CD14-positive monocyte (primary cell): ENCODE results near the gene PRDM1. TPM values are rescaled to one million over a fixed set of nuclear protein-coding genes. Genes with fewer than 3 reads are reported as not detected.

Source experiments
- DNase-seq, 3 donors: peaks; one replicate each; pipeline ENCODE4 v3.0.0-alpha.2; 2011 to 2022
- H2AFZ ChIP-seq: 2 replicates; pipeline ENCODE4 v1.6.0; 2012; ENCODE audit warnings: mild to moderate bottlenecking, low read depth, low read length, inconsistent platforms; ENCODE audit not compliant: insufficient read depth, poor library complexity, severe bottlenecking
- H3K27ac ChIP-seq, 2 donors: 1 replicate in 1 of 2; 2 replicates in 1 of 2; pipeline ENCODE4 v1.5.1; 2012 to 2013; ENCODE audit warnings: low read length in 2 of 2, control low read depth in 1 of 2, inconsistent platforms in 1 of 2, low read depth in 1 of 2, mild to moderate bottlenecking in 1 of 2
- H3K27me3 ChIP-seq, 2 donors: one replicate each; pipeline versions ENCODE4 v1.6.0 to v1.6.1; 2011 to 2013; ENCODE audit warnings: low read length in 2 of 2; ENCODE audit not compliant: control insufficient read depth in 2 of 2, insufficient read depth in 2 of 2
- H3K36me3 ChIP-seq, 2 donors: replicated peaks in 1 of 2; 1 replicate in 1 of 2; 2 replicates in 1 of 2; pipeline versions ENCODE4 v1.5.1 to v1.6.1; 2012 to 2013; ENCODE audit warnings: low read length in 2 of 2, control low read depth in 1 of 2, inconsistent platforms in 1 of 2, mild to moderate bottlenecking in 1 of 2; ENCODE audit not compliant: insufficient read depth in 2 of 2, control insufficient read depth in 1 of 2
- H3K4me1 ChIP-seq, 2 donors: 1 replicate in 1 of 2; 2 replicates in 1 of 2; pipeline versions ENCODE4 v1.5.1 to v1.6.1; 2012 to 2013; ENCODE audit warnings: low read length in 2 of 2, control low read depth in 1 of 2, inconsistent platforms in 1 of 2, mild to moderate bottlenecking in 1 of 2, moderate library complexity in 1 of 2; ENCODE audit not compliant: insufficient read depth in 2 of 2, control insufficient read depth in 1 of 2
- H3K4me2 ChIP-seq: replicated peaks from 2 replicates; pipeline ENCODE3; 2012; ENCODE audit warnings: low read length, moderate library complexity, mild to moderate bottlenecking; ENCODE audit not compliant: poor library complexity, severe bottlenecking; ENCODE audit errors: extremely low read depth
- H3K4me3 ChIP-seq, 3 experiments: fragments of 200-600 bp in 1 of 3; sonication (generic) in 1 of 3; replicated peaks in 1 of 3; 1 replicate in 2 of 3; 2 replicates in 1 of 3; pipeline ENCODE4 v1.5.1; 2011 to 2013; ENCODE audit warnings: low read length in 3 of 3, mild to moderate bottlenecking in 3 of 3, control low read depth in 2 of 3, low read depth in 2 of 3, inconsistent platforms in 1 of 3, moderate library complexity in 1 of 3
- H3K79me2 ChIP-seq: 2 replicates; pipeline ENCODE4 v1.6.0; 2012; ENCODE audit warnings: mild to moderate bottlenecking, control low read depth, inconsistent platforms, low read length, moderate library complexity; ENCODE audit not compliant: insufficient read depth
- H3K9ac ChIP-seq: 2 replicates; pipeline ENCODE4 v1.6.0; 2017; ENCODE audit warnings: low read length, mild to moderate bottlenecking; ENCODE audit not compliant: insufficient read depth, poor library complexity, severe bottlenecking
- H3K9me3 ChIP-seq, 2 donors: replicated peaks in 1 of 2; 1 replicate in 1 of 2; 2 replicates in 1 of 2; pipeline versions ENCODE4 v1.5.1 to v1.6.1; 2012 to 2013; ENCODE audit warnings: low read length in 2 of 2, control low read depth in 1 of 2; ENCODE audit not compliant: control insufficient read depth in 1 of 2, insufficient read depth in 1 of 2
- H4K20me1 ChIP-seq: 2 replicates; pipeline ENCODE4 v1.6.0; 2012; ENCODE audit warnings: mild to moderate bottlenecking, low read length, control low read depth, moderate library complexity; ENCODE audit not compliant: insufficient read depth
- H3K27ac Mint-ChIP-seq, 7 donors: one replicate each; pipeline ENCODE4 v1.8.0; 2020; ENCODE audit warnings: mild to moderate bottlenecking in 7 of 7, mixed read lengths in 7 of 7, moderate library complexity in 6 of 7, inconsistent platforms in 2 of 7
- H3K27me3 Mint-ChIP-seq, 3 donors: one replicate each; pipeline ENCODE4 v1.8.0; 2021 to 2022; ENCODE audit warnings: low read depth in 3 of 3, mild to moderate bottlenecking in 3 of 3, mixed read lengths in 3 of 3, moderate library complexity in 3 of 3, inconsistent platforms in 1 of 3
- H3K36me3 Mint-ChIP-seq, 2 donors: one replicate each; pipeline ENCODE4 v1.8.0; 2020; ENCODE audit warnings: mixed read lengths in 2 of 2, inconsistent platforms in 1 of 2, mild to moderate bottlenecking in 1 of 2
- H3K4me1 Mint-ChIP-seq: one replicate; pipeline ENCODE4 v1.8.0; 2020; ENCODE audit warnings: mild to moderate bottlenecking, mixed read lengths
- H3K4me3 Mint-ChIP-seq, 2 donors: one replicate each; pipeline ENCODE4 v1.8.0; 2020; ENCODE audit warnings: mild to moderate bottlenecking in 2 of 2, mixed read lengths in 2 of 2, moderate library complexity in 1 of 2
- H3K9me3 Mint-ChIP-seq, 7 donors: one replicate each; pipeline ENCODE4 v1.8.0; 2020 to 2022; ENCODE audit warnings: mixed read lengths in 7 of 7, mild to moderate bottlenecking in 6 of 7, moderate library complexity in 6 of 7, inconsistent platforms in 2 of 7
- WGBS: methylation state at CpG from one replicate; pipeline ENCODE4 v1.1.5; 2013; ENCODE audit warnings: missing lambda C conversion rate; ENCODE audit not compliant: insufficient coverage; 5-methylcytosine and 5-hydroxymethylcytosine counted together
- intact Hi-C, 2 donors: fragments of 100-400 bp; cut with micrococcal nuclease; formaldehyde crosslinking; loops; one replicate each; pipeline versions ENCODE4 v1.15.0 to v1.15.1; 2023
- polyA plus RNA-seq, 3 donors: library from polyadenylated mRNA; depleted of rRNA in 1 of 3; unstranded in 2 of 3; stranded (reverse) in 1 of 3; fragments of 300-500 nt in 2 of 3; fragments of >200 nt in 1 of 3; fragmentation: Illumina TruSeq in 2 of 3; gene quantifications; 1 replicate in 2 of 3; 2 replicates in 1 of 3; pipeline ENCODE4 v1.2.3, GENCODE V29; 2012 to 2021
- TF ChIP-seq, protein P1 (sequence below): fragments of 200-600 bp; IDR thresholded peaks from one replicate; pipeline ENCODE4 v1.8.0; 2022; ENCODE audit warnings: antibody characterized with exemption, mild to moderate bottlenecking

PRDM1 gene
- polyA plus RNA-seq, 3 donors, result 1.8 to 14.9 (median 5.2) TPM

DNA sequence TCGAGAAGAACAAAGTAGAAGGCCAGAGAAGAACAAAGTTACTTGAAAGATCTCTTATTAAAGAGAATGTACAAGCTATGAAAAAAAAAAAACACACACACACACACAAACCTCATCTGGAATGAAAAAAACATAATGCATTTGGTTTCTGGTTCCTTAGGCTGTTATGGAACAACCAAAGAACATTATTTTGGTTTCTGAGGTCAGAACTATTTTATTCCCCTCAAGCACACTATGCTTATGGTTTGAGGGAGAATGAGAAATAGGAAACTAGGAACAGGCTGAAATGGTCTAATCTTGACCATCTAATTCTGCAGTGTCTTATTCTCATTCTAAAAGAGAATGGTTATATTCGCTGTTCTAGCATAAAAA, 8.8 kb downstream of the PRDM1 start:
- Histone ChIP-seq H3K4me2 (no peak overlapping the region), H3K4me1 (peaks cover 19 to 35% of the 10 kb centered on the region in 2 donors), H3K9me3 (no peaks in the 10 kb centered on the region), H3K9ac (no peak overlapping the region), H3K27me3 (no peaks in the 10 kb centered on the region), H2AFZ (no peak overlapping the region), H3K36me3 (peaks cover 0 to 6% of the 10 kb centered on the region in 2 donors), H3K27ac (no peak overlapping the region), H3K79me2 (peaks cover 5% of the 10 kb centered on the region), H4K20me1 (no peaks in the 10 kb centered on the region), H3K4me3 (no peak overlapping the region)
- H3K36me3 Mint-ChIP-seq, result peaks cover 11 to 17% of the 10 kb centered on the region in 2 donors
- H3K27me3 Mint-ChIP-seq, result peaks cover 0 to 1% (median 0%) of the 10 kb centered on the region in 3 donors
- no peak overlapping the region for H3K27ac Mint-ChIP-seq
- WGBS, result no CpG with 5 or more reads among the region's 2 CpGs
- H3K4me3 Mint-ChIP-seq, result no peak overlapping the region
- peaks cover 49% of the 10 kb centered on the region for H3K4me1 Mint-ChIP-seq
- no peaks in the 10 kb centered on the region for H3K9me3 Mint-ChIP-seq
- DNase-seq, result no peak
- TF ChIP-seq, protein P1, sequence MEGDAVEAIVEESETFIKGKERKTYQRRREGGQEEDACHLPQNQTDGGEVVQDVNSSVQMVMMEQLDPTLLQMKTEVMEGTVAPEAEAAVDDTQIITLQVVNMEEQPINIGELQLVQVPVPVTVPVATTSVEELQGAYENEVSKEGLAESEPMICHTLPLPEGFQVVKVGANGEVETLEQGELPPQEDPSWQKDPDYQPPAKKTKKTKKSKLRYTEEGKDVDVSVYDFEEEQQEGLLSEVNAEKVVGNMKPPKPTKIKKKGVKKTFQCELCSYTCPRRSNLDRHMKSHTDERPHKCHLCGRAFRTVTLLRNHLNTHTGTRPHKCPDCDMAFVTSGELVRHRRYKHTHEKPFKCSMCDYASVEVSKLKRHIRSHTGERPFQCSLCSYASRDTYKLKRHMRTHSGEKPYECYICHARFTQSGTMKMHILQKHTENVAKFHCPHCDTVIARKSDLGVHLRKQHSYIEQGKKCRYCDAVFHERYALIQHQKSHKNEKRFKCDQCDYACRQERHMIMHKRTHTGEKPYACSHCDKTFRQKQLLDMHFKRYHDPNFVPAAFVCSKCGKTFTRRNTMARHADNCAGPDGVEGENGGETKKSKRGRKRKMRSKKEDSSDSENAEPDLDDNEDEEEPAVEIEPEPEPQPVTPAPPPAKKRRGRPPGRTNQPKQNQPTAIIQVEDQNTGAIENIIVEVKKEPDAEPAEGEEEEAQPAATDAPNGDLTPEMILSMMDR, result no peak
- intact Hi-C loops, result loop anchor here in 1 of 2 donors (5.0 kb wide), 1 partner anchor 67 kb away; no protein-coding TSS in a partner anchor

DNA sequence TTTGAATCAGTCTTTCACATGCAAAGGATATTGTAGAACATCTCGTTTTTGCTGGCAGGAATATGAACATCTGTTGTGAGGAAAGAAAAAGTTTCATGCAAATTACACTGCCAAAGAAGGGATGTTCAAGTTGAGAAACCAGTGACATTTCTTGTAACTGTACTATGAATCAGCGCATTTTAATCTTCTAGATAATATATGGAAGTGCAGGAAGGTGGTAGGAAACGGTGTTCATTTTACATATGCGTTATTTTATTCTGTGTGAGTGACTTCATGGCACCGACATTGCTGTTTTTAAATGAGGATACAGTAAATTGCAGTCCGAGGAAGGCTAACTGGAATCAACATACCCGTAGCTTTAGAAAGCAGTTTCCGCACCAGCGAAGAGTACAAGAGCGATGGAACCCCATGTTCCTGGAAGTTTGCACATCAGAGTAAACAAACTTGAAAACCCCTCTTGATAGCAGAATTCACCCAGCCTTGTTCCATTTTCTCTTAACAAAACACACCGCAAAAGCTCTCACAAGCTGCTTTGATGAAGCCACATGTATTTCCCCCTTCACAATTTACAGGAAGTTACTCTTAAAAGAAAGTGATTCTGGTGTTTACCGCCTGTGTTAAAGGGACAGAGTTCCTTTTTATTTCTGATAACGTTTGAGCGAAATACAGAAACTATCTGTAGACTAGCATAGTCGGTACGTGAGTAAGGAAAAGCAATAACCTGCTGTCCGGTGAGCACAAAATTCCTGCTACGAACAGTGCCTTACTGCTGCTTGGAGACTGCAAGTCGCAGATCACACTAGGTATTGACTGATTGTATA, 11.5 kb downstream of the PRDM1 start:
- TF ChIP-seq, protein P1, result no peak
- Histone ChIP-seq H3K27me3 (no peaks in the 10 kb centered on the region), H3K4me1 (peaks cover 13 to 22% of the 10 kb centered on the region in 2 donors), H3K9me3 (no peaks in the 10 kb centered on the region), H3K4me2 (peak overlapping the region; percentile 85), H3K9ac (peak overlapping the region; percentile 67), H2AFZ (peak overlapping the region; percentile 79), H3K79me2 (peaks cover 5% of the 10 kb centered on the region), H3K4me3 (peak overlapping the region; percentile 66 to 100 (median 87)), H3K36me3 (peaks cover 0 to 20% of the 10 kb centered on the region in 2 donors), H3K27ac (peak overlapping the region; percentile 59 to 94), H4K20me1 (no peaks in the 10 kb centered on the region)
- intact Hi-C loops, result loop anchor here in 1 of 2 donors (5.0 kb wide), 1 partner anchor 65 kb away; no protein-coding TSS in a partner anchor
- Mint-ChIP-seq H3K9me3 (no peaks in the 10 kb centered on the region), H3K27ac (peak overlapping the region; percentile 92 to 97 (median 95)), H3K27me3 (no peaks in the 10 kb centered on the region), H3K4me3 (peak overlapping the region; percentile 85 to 95), H3K4me1 (peaks cover 36% of the 10 kb centered on the region), H3K36me3 (peaks cover 20 to 29% of the 10 kb centered on the region in 2 donors)
- DNase-seq, result peak; percentile 49 to 74 (median 70)
- WGBS, result 0% methylated on average over 15 of the region's 19 CpGs
